Adrenal gland (tissue), 12 donors: ENCODE data around the gene SLC4A11. TPM values are rescaled to one million over a fixed set of nuclear protein-coding genes. Genes with fewer than 3 reads are reported as not detected.

Experiments used
- DNase-seq, 7 donors: peaks; one replicate each; pipeline ENCODE4 v3.0.0-alpha.2; 2019 to 2020
- H3K27ac ChIP-seq, 5 donors: fragments of 200-600 bp; sonication (generic) in 4 of 5; 1 replicate in 3 of 5; 2 replicates in 2 of 5; pipeline versions ENCODE4 v1.5.1 to v1.8.0; 2016 to 2020; ENCODE audit warnings: mild to moderate bottlenecking in 1 of 5
- H3K27me3 ChIP-seq: fragments of 200-600 bp; 2 replicates; pipeline ENCODE4 v1.8.0; 2021
- H3K36me3 ChIP-seq, 2 donors: fragments of 200-600 bp; replicated peaks in 1 of 2; 1 replicate in 1 of 2; 2 replicates in 1 of 2; pipeline versions ENCODE4 v1.5.1 to v1.8.0; 2018 to 2022
- H3K4me1 ChIP-seq, 2 donors: fragments of 200-600 bp; replicated peaks in 1 of 2; 1 replicate in 1 of 2; 2 replicates in 1 of 2; pipeline versions ENCODE4 v1.5.1 to v1.8.0; 2018 to 2021
- H3K4me3 ChIP-seq, 4 donors: fragments of 200-600 bp; sonication (generic) in 3 of 4; one replicate each; pipeline ENCODE4 v1.5.1; 2016 to 2018
- H3K9me3 ChIP-seq, 3 donors: fragments of 200-600 bp; sonication (generic) in 1 of 3; replicated peaks in 1 of 3; 1 replicate in 2 of 3; 2 replicates in 1 of 3; pipeline versions ENCODE4 v1.5.1 to v1.8.0; 2016 to 2021
- CTCF ChIP-seq, 6 experiments: fragments of 450-650 bp in 4 of 6; fragments of 200-600 bp in 2 of 6; sonication (generic) in 1 of 6; IDR thresholded peaks; 1 replicate in 5 of 6; 2 replicates in 1 of 6; pipeline versions ENCODE4 v1.5.1 to v1.8.0; 2016 to 2021; ENCODE audit warnings: antibody characterized with exemption in 6 of 6, mild to moderate bottlenecking in 2 of 6, moderate library complexity in 1 of 6
- POLR2A ChIP-seq, 2 donors: fragments of 450-650 bp; IDR thresholded peaks; one replicate each; pipeline ENCODE4 v1.6.1; 2017; ENCODE audit warnings: antibody characterized with exemption in 2 of 2, mild to moderate bottlenecking in 2 of 2, moderate library complexity in 1 of 2
- WGBS, 4 donors: extraction: QIAGEN DNeasy Blood & Tissue Kit in 2 of 4; methylation state at CpG; one replicate each; pipeline versions ENCODE4 v1.1.5 to v1.1.7; 2013 to 2017; 5-methylcytosine and 5-hydroxymethylcytosine counted together
- intact Hi-C, 2 donors: fragments of 100-400 bp; cut with DNase I; formaldehyde crosslinking; loops; one replicate each; pipeline versions ENCODE4 v1.14.1 to v1.15.0; 2022 to 2023
- polyA plus RNA-seq, 3 donors: library from polyadenylated mRNA; stranded (reverse); fragments of 200-250 nt in 2 of 3; fragments of 350-450 nt in 1 of 3; fragmentation: Illumina TruSeq in 1 of 3; extraction: RNeasy Lipid Tissue Mini Kit (QIAGEN cat#74804) in 1 of 3; gene quantifications; one replicate each; pipeline ENCODE4 v1.2.3, GENCODE V29; 2013 to 2014
- total RNA-seq, 9 donors: library from RNA; depleted of rRNA in 4 of 9; stranded (reverse); fragments of >200 nt in 4 of 9; fragments of 120-200 nt in 1 of 9; fragmentation: NEBNext Ultra II Directional in 1 of 9; extraction: Animal tissue kit (Norgen Biotek cat#: 25700) in 1 of 9; gene quantifications; one replicate each; pipeline versions ENCODE4 v1.1.0 to v1.2.4, GENCODE V29; 2013 to 2023
- donor health status: healthy with polysubstance abuse.
- donor health status: Bipolar disorder and iron deficiency.
- donor health status: DM: yes; HTN: yes; CAD: no.
- donor health status: DM: no; HTN: no; CAD: no.
- donor health status: DM: no; HTN: no; CAD: no.
- donor health status: DM: yes; HTN: yes; CAD: no.

The SLC4A11 gene
- total and polyA plus RNA-seq, 12 donors = 0.06 to 30.6 (median 9.7) TPM

DNA sequence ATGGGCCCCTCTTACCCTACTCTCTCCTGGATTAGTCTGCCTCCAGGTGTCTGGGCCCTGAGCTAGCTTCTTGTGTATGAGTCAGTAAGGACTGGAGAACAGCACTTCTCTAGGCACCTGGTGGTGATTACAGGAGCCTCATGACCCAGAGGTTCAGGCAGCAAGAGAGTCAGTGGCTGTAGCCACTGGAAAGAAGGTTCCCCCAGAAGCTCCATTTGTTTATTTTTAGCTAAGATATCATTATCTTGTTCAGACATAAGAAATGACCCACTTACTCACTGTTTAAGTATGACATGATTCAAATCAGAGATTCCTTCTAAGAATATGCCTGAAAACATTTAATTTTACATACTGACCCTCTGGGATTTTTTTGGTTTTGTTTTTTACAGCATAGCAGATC lies 23.6 kb upstream of the SLC4A11 start:
- H3K9me3 ChIP-seq = no peaks in the 10 kb centered on the region
- H3K4me1 ChIP-seq = no peaks in the 10 kb centered on the region
- peaks cover 0 to 58% of the 10 kb centered on the region in 2 donors for H3K36me3 ChIP-seq
- DNase-seq = no peak
- H3K27ac ChIP-seq = no peak overlapping the region
- no peaks in the 10 kb centered on the region for H3K27me3 ChIP-seq
- TF ChIP-seq POLR2A (IDR thresholded peaks at IDR 0.05) (no peak), CTCF (IDR thresholded peaks at IDR 0.05) (no peak)
- H3K4me3 ChIP-seq = no peak overlapping the region
- intact Hi-C loops = no loop called here

DNA sequence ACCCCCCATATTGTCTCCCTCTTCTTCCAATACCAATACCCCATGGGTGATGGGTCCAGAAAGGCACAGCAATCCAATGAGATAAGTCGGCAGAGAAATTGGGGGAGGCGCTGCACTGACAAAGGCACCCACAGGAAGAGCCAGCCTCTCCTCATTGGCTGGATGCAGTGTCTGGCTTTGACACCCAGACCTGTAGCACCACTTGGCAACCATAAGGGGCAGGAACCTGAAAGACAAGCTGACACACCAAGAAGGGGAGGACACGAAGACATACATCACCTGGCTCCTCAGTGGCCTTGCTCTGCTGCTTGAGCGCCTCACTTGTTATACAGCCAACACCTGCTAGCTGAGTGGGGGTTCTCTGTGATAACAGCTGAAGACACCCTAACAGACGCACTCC lies 19.4 kb upstream of the SLC4A11 start:
- DNase-seq = no peak
- no peaks in the 10 kb centered on the region for H3K27me3 ChIP-seq
- intact Hi-C loops = no loop called here
- peaks cover 0 to 59% of the 10 kb centered on the region in 2 donors for H3K36me3 ChIP-seq
- no peak overlapping the region for H3K27ac ChIP-seq
- no peak overlapping the region for H3K4me3 ChIP-seq
- H3K9me3 ChIP-seq = no peaks in the 10 kb centered on the region
- no peaks in the 10 kb centered on the region for H3K4me1 ChIP-seq
- WGBS, 4 donors = 83 to 97% (median 93%) methylated on average over 5 of the region's 5 CpGs
- TF ChIP-seq POLR2A (IDR thresholded peaks at IDR 0.05) (no peak), CTCF (IDR thresholded peaks at IDR 0.05) (no peak)

- no peak for DNase-seq
- H3K4me1 ChIP-seq = no peaks in the 10 kb centered on the region
- TF ChIP-seq CTCF (IDR thresholded peaks at IDR 0.05) = no peak
- TF ChIP-seq POLR2A (IDR thresholded peaks at IDR 0.05) = no peak
- intact Hi-C loops = no loop called here
- no peak overlapping the region for H3K27ac ChIP-seq
- H3K36me3 ChIP-seq = peaks cover 0 to 66% of the 10 kb centered on the region in 2 donors
- H3K4me3 ChIP-seq = no peak overlapping the region
- no peaks in the 10 kb centered on the region for H3K27me3 ChIP-seq
- H3K9me3 ChIP-seq = no peaks in the 10 kb centered on the region
- WGBS, 4 donors = 96 to 99% (median 98%) methylated on average over 4 to 5 of the region's 5 CpGs
These were observed 16.7 kb upstream of the SLC4A11 start for GRCh38 chr20:3255728-3256127.

- H3K36me3 ChIP-seq = peaks cover 0 to 45% of the 10 kb centered on the region in 2 donors
- H3K9me3 ChIP-seq = no peaks in the 10 kb centered on the region
- no peaks in the 10 kb centered on the region for H3K27me3 ChIP-seq
- 47 to 60% (median 53%) methylated on average over 4 to 8 of the region's 8 CpGs for WGBS, 4 donors
- H3K27ac ChIP-seq = no peak overlapping the region
- no peak overlapping the region for H3K4me3 ChIP-seq
- intact Hi-C loops = no loop called here
- DNase-seq = peak in 6 of 7 donors; percentile 56 to 79 (median 65)
- TF ChIP-seq POLR2A (IDR thresholded peaks at IDR 0.05) (no peak), CTCF (IDR thresholded peaks at IDR 0.05) (no peak)
- peaks cover 0 to 11% of the 10 kb centered on the region in 2 donors for H3K4me1 ChIP-seq
These were observed 12.8 kb upstream of the SLC4A11 start for GRCh38 chr20:3251806-3252205.
